NCI-H128 (cell line): Measurements from ENCODE around the gene IMPA2.
"Not testable (repeated sequence)": the region's sequence is repeated elsewhere in the genome, so short reads cannot be mapped to it uniquely, and the experiment has no call there.

ENCODE experiments used
- DNase-seq: peaks from one replicate; lab custom pipeline; 2025; ENCODE audit not compliant: unreplicated experiment; lab: John Stamatoyannopoulos, UW

The IMPA2 gene

GRCh38 chr18:11962597-11962996 is 18.7 kb upstream of the IMPA2 start:
- DNase-seq, result no peak

DNA sequence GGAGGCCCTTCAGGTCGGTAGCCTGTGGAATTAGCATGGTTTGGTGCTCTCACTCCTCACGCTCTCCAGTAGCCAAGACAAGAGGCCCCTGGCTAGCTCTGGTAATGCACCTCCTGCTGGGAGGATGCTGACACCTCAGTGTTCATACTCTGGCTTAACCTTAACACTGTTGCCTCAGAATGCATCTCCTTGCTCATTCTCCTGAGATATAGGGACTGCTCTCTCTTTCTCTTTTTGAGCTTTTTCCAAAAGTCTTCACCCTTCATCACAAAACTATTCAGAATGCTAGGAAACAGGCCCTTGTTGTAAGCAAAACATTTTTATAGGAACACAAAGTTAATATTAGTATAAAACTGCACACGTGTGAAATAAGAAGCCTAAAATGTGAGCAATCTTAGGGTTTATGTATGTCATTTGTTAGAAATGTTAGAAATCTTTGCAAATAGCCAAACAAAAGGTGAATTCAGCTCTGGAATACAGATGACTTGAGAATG is 17.3 kb upstream of the IMPA2 start:
- no peak for DNase-seq

DNA sequence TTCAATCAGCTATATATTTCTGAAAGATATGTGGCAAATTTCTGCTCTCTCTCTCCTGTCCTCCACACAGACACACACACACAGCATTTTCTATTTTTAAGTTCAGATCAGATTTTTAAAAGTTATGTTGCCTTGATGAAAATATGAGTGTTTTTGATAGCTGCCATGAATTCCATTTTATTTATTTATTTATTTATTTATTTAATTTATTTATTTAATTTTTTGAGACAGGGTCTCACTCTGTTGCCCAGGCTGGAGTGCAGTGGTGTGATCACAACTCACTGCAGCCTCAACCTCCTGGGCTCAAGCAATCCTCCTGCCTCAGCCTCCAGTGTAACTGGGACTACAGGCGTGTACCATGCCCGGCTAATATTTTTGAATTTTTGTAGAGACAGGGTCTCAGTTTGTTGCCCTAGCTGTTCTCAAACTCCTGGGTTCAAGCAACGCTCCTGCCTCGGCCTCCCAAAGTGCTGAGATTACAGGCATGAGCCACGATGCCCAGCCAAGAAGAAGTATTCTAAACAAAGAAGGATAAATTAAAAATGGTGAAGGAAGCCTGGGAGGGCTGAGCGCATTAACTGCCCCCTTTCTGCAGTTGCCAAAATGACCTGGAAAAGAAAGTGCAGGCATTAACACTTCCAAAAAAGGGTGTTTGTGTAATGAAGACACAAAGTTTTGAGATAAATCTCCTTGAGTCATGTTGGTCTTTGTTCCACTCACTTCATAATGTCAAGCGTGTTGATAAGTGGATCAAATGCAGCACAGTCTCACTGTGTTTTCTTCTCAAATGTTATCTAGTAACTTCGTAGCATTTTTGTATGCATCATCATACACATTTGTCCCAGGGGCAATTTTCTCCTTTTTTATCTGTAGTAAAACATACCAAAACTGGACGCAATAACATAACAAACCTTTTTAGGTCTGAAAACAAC is 11.1 kb upstream of the IMPA2 start:
- DNase-seq, result no peak

DNA sequence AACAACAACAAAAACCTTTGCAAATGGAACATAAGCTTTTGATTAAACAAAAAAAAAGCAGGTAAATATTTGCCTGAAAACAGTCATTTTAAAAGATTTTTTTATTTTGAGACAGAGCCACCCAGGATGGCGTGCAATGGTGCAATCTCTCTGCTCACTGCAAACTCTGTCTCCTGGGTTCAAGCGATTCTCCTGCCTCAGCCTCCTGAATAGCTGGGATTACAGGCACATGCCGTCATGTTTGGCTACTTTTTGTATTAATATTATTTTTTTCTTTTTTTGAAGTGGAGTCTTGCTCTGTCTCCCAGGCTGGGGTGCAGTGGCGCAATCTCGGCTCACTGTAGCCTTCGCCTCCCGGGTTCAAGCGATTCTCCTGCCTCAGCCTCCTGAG is 10.5 kb upstream of the IMPA2 start:
- not testable (repeated sequence) for DNase-seq

- no peak for DNase-seq
Measured at GRCh38 chr18:11972371-11973174, 8.7 kb upstream of the IMPA2 start.

DNA sequence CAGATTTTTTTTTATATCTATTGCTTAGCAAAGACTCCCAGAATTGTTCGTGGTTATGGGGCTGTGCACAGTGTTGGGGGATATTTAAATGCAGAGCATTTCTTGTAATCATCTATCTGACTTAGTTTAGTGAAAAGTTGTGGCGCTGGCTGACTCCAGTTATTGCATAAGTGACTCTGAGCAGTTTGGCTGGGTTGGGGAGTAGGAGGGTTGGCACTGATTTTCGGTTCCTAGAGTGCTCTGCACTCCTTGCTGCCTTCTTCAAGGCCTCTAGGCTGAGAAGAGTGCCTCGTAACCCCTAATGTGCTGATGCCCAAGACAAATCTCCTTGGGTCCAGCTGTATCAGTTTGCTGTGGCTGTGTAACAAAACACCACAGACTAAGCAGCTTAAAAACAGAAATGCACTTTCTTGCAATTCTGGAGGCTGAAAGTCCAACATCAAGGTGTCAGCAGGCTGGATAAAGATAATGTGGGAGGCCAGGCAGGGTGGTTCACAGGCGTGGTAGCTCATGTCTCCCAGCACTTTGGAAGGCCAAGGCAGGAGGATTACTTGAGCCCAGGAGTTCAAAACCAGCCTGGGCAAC is 6.5 kb upstream of the IMPA2 start:
- DNase-seq, result no peak

DNA sequence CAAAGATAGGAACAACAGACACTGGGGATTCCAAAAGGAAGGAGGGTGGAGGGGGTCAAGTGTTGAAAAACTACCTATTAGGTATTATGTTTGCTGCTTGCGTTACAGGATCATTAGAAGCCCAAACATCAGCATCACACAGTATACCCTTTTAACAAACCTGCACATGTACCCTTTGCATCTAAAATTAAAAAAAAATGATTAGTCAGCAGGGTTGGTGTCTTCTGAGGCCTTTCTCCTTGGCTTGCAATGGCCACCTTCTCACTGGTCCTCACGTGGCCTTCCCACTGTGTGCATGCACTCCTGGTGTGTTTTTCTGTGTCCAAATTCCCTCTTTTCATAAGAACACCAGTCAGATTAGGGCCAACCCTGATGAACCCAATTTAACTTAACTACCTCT is 5.6 kb upstream of the IMPA2 start:
- DNase-seq, result no peak

- no peak for DNase-seq
Measured at GRCh38 chr18:11976315-11977152, 4.8 kb upstream of the IMPA2 start.

GRCh38 chr18:11977153-11977466 is 4.2 kb upstream of the IMPA2 start:
- DNase-seq, result no peak

- no peak for DNase-seq
Measured at GRCh38 chr18:11978956-11979355, 2.4 kb upstream of the IMPA2 start.

DNA sequence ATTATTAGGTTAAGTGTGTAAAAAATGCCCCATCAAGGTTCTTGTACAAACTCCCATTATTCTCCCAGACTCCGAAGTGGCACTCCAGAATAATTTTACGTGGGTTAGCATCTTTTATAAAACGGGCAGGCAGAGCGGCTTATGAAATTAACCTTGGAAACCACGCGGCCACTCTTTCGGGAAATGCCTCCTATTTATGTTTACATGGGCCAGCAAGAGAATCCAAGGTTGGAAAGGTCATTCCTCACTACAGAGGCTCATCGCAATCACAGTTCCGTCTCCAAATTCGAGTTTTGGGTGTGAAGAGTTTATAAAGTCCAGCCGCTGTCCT is 1.2 kb upstream of the IMPA2 start:
- no peak for DNase-seq

GRCh38 chr18:11980494-11981191 is 664 bp upstream of the IMPA2 start:
- peak; percentile 92 for DNase-seq

DNA sequence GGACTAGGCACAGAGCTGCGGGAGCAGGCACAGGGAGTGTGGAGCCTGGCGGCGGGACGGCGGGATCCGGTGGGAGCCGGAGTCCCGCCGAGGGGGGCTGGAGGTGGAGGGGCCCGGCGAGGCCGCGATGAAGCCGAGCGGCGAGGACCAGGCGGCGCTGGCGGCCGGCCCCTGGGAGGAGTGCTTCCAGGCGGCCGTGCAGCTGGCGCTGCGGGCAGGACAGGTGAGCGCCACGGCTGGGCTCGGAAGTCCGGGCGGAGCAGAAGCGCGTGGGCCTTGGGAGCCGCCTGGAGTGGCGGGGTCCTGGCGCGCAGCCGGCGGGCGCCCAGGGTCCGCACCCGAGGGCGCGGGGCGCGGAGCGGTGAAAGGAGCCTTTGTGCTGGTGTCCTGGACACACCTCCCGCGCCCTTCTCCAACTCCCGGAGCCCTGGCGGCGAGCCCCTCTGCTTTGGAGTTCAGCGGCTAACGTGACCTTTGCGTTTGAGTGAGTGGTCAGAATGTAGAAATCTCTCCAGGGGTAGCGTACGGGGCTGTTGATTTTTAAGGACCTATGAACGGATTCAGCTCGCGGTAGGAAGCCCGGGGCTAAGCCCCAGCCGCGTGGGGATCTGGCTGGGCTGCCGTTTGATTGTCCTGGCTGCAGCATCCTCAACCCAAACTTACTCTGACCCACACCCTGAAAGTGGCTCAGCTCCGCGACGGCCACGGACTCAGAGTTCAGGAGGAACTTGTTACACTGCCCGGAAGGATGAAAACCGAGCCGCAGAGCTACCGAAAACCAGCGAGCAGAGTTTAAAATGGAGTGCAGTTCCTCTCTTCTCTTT is 448 bp downstream of the IMPA2 start:
- no peak for DNase-seq

DNA sequence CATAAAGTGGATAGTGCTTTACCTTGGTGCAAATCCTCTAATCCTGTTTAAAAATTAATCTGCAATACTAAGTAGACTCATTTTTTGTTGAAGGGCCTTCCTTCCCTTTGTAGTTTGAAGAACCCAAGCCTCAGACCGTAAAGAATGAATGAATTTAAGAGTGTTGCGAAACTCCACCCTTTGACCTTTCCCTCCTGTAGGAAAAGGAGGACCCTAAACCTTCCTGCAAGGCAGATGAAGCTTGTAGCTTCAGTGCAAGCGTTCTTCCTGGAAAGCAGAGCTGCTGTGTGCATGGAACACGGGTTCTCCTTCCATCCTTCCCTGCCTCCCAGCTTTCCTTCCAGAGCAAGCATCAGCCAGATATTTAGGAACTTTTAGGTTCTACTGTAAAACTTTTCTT is 1.7 kb downstream of the IMPA2 start:
- no peak for DNase-seq

DNA sequence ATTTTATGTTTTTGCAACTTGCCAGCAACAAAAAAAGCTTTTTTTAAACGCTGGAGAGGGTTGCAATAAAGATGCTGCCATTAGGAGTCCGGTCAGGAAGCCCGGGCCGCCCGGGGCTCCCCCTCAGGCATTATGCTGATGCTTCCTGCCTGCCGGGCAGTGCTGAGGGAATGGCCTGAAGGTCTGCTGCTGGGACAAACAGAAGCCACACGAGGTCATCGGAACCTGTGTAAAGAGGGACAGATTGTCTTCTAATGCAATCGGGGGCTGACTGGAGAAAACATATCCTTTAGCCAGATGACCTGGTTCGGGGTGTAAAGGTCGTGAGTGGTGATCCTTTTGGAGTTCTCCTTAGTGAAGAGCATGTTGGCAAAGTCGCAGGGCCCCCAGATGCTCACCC is 2.3 kb downstream of the IMPA2 start:
- DNase-seq, result no peak

DNA sequence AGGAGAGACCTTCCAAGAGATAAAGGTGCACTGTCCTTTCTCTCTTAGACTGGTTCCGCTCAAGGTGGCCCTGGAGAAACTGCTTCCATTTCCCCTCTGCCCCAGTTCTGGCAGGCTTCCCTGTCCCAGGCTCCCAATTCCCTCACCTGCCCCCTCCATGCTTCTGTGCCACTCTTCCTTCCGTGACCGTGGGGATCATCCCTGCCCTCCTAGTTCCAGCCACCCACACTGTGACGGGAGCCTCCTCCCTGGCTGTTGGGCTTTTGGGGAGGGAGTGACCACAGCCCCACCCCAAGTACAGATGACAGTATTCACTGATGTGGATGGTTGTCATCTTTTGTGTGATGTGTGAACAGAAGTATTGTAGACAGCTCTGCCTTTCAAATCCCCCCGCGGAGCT is 2.8 kb downstream of the IMPA2 start:
- no peak for DNase-seq

DNA sequence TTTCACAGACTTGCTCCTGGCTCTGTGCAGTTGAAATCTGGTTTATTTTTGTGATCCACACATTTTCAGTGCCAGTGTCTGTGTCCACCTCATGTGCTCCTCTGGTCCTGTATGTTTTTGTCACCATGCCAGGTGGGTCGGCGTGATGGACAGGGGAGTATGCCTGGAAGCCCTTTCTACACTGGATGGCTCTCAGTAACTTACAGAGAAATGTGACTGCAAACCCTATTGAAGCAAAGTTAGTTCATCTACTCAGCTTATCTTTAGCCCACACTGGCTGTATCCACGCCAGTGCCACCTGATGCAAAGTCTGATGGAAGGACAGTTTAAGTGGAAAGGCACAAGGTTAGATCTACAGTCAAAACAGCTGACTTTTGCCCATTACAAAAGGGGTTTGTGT is 4.3 kb downstream of the IMPA2 start:
- DNase-seq, result no peak

GRCh38 chr18:11986061-11986460 is 4.8 kb downstream of the IMPA2 start:
- no peak for DNase-seq

- no peak for DNase-seq
Measured at GRCh38 chr18:11987527-11987926, 6.2 kb downstream of the IMPA2 start.

DNA sequence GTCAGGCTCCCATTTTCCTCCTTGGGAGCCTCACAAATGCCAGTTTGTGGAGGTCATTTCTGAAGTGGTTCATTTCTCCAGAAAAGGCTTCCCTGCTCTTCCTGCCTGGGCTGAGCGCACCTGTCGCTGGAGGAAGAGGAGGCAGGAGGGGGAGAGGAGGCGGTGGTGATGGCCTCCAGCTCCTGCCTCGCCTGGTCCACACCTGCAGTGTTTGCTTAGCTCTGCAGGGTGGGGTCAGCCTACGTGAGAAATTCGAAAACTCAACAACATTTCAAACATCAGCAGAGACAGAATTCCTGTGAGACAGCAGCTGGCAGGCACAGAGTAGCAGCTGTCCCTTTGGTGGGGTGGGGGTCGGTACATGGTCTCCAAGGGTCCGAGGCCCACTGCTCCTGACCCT is 7.9 kb downstream of the IMPA2 start:
- DNase-seq, result no peak
